Astrocyte of the spinal cord (primary cell): ENCODE results near the gene RUNX1.

Experiments used
- DNase-seq: peaks from one replicate; pipeline ENCODE4 v3.0.0; 2011; ENCODE audit warnings: low read depth, low spot score
- H3K4me3 ChIP-seq: 2 replicates; pipeline ENCODE4 v1.5.1; 2011; ENCODE audit warnings: low read depth, mild to moderate bottlenecking, low read length, moderate library complexity
- CTCF ChIP-seq: IDR thresholded peaks from 2 replicates; pipeline ENCODE4 v1.5.1; 2012; ENCODE audit warnings: low read depth, mild to moderate bottlenecking, low read length, inconsistent platforms
- in situ Hi-C: cut with HindIII; loops from 2 replicates; pipeline ENCODE4 v1.10.0; 2017; ENCODE audit warnings: low sequenced_read_pairs

RUNX1 gene

GRCh38 chr21:34980423-34981115 is 68.5 kb downstream of the RUNX1 start:
- no peak for TF ChIP-seq CTCF
- DNase-seq, result no peak
- H3K4me3 ChIP-seq, result no peak overlapping the region
- in situ Hi-C loops, result no loop called here

GRCh38 chr21:34979383-34979782 is 69.7 kb downstream of the RUNX1 start:
- no peak for DNase-seq
- H3K4me3 ChIP-seq, result no peak overlapping the region
- in situ Hi-C loops, result no loop called here
- no peak for TF ChIP-seq CTCF

GRCh38 chr21:34977333-34977732 is 71.8 kb downstream of the RUNX1 start:
- DNase-seq, result no peak
- no peak overlapping the region for H3K4me3 ChIP-seq
- in situ Hi-C loops, result no loop called here
- no peak for TF ChIP-seq CTCF

GRCh38 chr21:34974162-34974981 is 74.7 kb downstream of the RUNX1 start:
- no peak for TF ChIP-seq CTCF
- DNase-seq, result no peak
- in situ Hi-C loops, result no loop called here
- no peak overlapping the region for H3K4me3 ChIP-seq

- H3K4me3 ChIP-seq, result no peak overlapping the region
- in situ Hi-C loops, result no loop called here
- no peak for TF ChIP-seq CTCF
- DNase-seq, result no peak
Observed at GRCh38 chr21:34973685-34974084, 75.4 kb downstream of the RUNX1 start.

- TF ChIP-seq CTCF, result no peak
- in situ Hi-C loops, result no loop called here
- H3K4me3 ChIP-seq, result no peak overlapping the region
- DNase-seq, result no peak
Observed at GRCh38 chr21:34971656-34972055, 77.4 kb downstream of the RUNX1 start.
